Endothelial cell (in vitro differentiated cells): ENCODE data around the gene KCNJ2. TPM values are rescaled to one million over a fixed set of nuclear protein-coding genes. Genes with fewer than 3 reads are reported as not detected.

Source experiments
- DNase-seq: peaks from one replicate; pipeline ENCODE4 v3.0.0; 2021; ENCODE audit warnings: low spot score
- H3K27ac Mint-ChIP-seq: one replicate; pipeline ENCODE4 v1.8.0; 2021; ENCODE audit warnings: mixed read lengths, inconsistent platforms; ENCODE audit not compliant: unreplicated experiment
- H3K27me3 Mint-ChIP-seq: one replicate; pipeline ENCODE4 v1.8.0; 2021; ENCODE audit warnings: mild to moderate bottlenecking, moderate library complexity, mixed read lengths, inconsistent platforms; ENCODE audit not compliant: unreplicated experiment
- H3K36me3 Mint-ChIP-seq: one replicate; pipeline ENCODE4 v1.8.0; 2021; ENCODE audit warnings: mild to moderate bottlenecking, low read depth, mixed read lengths, inconsistent platforms; ENCODE audit not compliant: unreplicated experiment
- H3K4me1 Mint-ChIP-seq: one replicate; pipeline ENCODE4 v1.8.0; 2021; ENCODE audit warnings: mild to moderate bottlenecking, mixed read lengths, inconsistent platforms; ENCODE audit not compliant: unreplicated experiment
- H3K4me3 Mint-ChIP-seq: one replicate; pipeline ENCODE4 v1.8.0; 2021; ENCODE audit warnings: mild to moderate bottlenecking, mixed read lengths, inconsistent platforms; ENCODE audit not compliant: unreplicated experiment
- H3K9me3 Mint-ChIP-seq: one replicate; pipeline ENCODE4 v1.8.0; 2021; ENCODE audit warnings: mixed read lengths, inconsistent platforms; ENCODE audit not compliant: unreplicated experiment
- total RNA-seq: library from RNA; stranded (reverse); fragmentation: NEBNext Ultra II Directional; extraction: Animal tissue kit (Norgen Biotek cat#: 25700); gene quantifications from one replicate; pipeline ENCODE4 v1.2.1, GENCODE V29; 2021; ENCODE audit not compliant: unreplicated experiment
- TF ChIP-seq, protein P1 (sequence below): fragments of 200-600 bp; sonication (generic); IDR thresholded peaks from one replicate; pipeline ENCODE4 v1.5.0; 2021; ENCODE audit warnings: antibody characterized with exemption; ENCODE audit not compliant: unreplicated experiment

Gene KCNJ2
- total RNA-seq, 1 donor from 2014 or later: 29.4 TPM

DNA sequence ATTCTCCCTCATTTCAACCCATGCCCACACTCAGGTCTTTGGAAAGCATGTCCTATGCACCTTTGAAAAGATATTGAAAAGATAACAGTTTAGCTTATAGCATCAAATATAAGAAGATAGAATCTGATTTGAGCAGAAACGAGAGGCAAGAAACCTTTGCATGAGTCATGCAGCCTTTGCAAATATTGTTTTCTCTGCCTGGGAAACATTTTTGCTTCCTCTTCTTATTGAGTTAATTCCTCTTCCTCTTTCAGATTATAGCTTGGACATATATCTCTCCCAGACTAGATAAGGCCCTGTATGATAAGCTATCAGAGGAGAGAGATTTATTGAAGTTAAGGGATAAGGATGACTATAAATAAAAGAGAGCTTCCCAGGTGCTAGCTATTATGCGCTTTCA lies 46.1 kb upstream of the KCNJ2 start:
- no peak for DNase-seq
- peaks cover 5% of the 10 kb centered on the region for H3K9me3 Mint-ChIP-seq
- H3K4me1 Mint-ChIP-seq: no peaks in the 10 kb centered on the region
- no peak overlapping the region for H3K4me3 Mint-ChIP-seq
- H3K36me3 Mint-ChIP-seq: peaks cover 13% of the 10 kb centered on the region
- peaks cover 8% of the 10 kb centered on the region for H3K27me3 Mint-ChIP-seq
- TF ChIP-seq, protein P1, sequence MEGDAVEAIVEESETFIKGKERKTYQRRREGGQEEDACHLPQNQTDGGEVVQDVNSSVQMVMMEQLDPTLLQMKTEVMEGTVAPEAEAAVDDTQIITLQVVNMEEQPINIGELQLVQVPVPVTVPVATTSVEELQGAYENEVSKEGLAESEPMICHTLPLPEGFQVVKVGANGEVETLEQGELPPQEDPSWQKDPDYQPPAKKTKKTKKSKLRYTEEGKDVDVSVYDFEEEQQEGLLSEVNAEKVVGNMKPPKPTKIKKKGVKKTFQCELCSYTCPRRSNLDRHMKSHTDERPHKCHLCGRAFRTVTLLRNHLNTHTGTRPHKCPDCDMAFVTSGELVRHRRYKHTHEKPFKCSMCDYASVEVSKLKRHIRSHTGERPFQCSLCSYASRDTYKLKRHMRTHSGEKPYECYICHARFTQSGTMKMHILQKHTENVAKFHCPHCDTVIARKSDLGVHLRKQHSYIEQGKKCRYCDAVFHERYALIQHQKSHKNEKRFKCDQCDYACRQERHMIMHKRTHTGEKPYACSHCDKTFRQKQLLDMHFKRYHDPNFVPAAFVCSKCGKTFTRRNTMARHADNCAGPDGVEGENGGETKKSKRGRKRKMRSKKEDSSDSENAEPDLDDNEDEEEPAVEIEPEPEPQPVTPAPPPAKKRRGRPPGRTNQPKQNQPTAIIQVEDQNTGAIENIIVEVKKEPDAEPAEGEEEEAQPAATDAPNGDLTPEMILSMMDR: no peak
- H3K27ac Mint-ChIP-seq: no peak overlapping the region

DNA sequence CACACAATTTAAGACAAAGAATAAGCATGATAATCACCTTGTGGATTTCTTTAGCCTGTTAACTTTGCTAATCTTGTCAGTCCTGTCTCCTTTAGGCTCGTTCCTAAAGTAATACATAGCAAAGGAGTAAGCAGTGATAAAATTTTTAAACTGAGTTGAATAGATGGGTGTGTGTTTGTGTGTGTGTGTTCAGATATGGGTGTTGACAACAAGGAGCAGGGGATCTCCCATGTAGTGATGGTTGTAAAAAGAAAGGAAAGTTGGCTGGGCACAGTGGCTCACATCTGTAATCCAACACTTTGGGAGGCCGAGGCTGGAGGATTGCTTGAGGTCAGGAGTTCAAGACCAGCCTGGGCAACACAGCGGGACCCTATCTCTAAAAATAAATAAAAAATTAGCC lies 44.6 kb upstream of the KCNJ2 start:
- no peak overlapping the region for H3K4me3 Mint-ChIP-seq
- peaks cover 13% of the 10 kb centered on the region for H3K36me3 Mint-ChIP-seq
- TF ChIP-seq, protein P1: no peak
- H3K9me3 Mint-ChIP-seq: peaks cover 5% of the 10 kb centered on the region
- H3K27ac Mint-ChIP-seq: no peak overlapping the region
- no peak for DNase-seq
- peaks cover 8% of the 10 kb centered on the region for H3K27me3 Mint-ChIP-seq
- H3K4me1 Mint-ChIP-seq: no peaks in the 10 kb centered on the region

DNA sequence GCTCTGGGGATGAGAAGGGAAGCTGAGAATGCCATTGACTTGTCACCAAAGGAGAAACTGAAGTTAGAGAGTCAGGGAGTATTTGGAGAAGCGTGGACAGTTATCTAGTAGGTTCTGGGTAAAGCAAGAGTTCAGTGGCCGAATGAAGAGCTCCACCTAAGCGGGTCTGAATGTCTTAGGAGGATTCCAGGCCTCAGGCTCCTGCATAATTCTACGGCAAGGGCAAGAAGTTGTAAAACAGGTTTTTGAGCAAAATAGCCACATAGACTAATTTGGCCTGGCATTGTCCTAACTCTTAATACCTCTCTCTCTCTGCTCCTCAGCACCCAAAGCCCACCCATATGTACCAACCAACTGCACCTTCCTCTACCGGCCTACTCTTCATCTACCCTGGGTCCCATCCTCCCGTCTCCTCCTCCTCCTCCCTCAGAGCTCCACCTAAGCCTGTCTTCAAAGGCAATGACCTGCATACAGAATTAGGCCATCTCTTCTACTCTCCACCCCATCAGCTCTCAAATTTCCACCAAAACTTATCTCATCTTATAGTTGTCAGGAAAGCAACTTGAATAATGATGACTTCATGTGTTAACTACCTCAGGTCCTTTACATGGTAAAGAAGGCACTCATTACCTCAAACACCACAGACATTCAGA lies 42.0 kb upstream of the KCNJ2 start:
- peaks cover 3% of the 10 kb centered on the region for H3K27me3 Mint-ChIP-seq
- H3K4me3 Mint-ChIP-seq: peak overlapping the region; percentile 4
- DNase-seq: no peak
- no peaks in the 10 kb centered on the region for H3K9me3 Mint-ChIP-seq
- no peak overlapping the region for H3K27ac Mint-ChIP-seq
- TF ChIP-seq, protein P1: no peak
- H3K4me1 Mint-ChIP-seq: no peaks in the 10 kb centered on the region
- peaks cover 4% of the 10 kb centered on the region for H3K36me3 Mint-ChIP-seq

DNA sequence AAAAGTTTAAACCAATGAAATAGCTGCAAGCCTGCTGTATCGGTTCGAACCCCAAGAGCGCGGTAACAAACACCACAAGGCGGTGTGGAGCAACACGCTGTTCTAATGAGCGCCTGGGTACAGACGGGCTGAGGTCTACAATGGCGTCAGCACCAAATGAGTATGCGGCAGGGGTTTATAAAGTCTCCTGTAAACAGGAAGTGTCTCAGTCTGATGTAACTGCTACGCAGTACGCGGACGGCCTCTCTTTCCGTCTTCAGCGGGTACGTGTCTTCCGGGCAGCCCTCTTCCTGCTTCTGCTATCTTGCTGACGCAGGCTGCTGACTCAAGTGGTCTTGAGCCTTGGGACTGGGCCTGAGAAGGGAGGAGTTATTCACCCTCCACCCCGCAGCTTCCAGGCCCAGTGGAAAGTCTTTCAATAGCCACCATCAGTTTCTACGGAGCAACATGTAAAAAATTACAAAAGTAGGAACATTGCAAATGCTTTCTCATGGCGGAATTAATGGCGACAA lies 40.5 kb upstream of the KCNJ2 start:
- H3K27me3 Mint-ChIP-seq: peaks cover 3% of the 10 kb centered on the region
- no peak for DNase-seq
- no peaks in the 10 kb centered on the region for H3K9me3 Mint-ChIP-seq
- TF ChIP-seq, protein P1: no peak
- no peak overlapping the region for H3K4me3 Mint-ChIP-seq
- H3K4me1 Mint-ChIP-seq: no peaks in the 10 kb centered on the region
- no peak overlapping the region for H3K27ac Mint-ChIP-seq
- H3K36me3 Mint-ChIP-seq: peaks cover 4% of the 10 kb centered on the region

DNA sequence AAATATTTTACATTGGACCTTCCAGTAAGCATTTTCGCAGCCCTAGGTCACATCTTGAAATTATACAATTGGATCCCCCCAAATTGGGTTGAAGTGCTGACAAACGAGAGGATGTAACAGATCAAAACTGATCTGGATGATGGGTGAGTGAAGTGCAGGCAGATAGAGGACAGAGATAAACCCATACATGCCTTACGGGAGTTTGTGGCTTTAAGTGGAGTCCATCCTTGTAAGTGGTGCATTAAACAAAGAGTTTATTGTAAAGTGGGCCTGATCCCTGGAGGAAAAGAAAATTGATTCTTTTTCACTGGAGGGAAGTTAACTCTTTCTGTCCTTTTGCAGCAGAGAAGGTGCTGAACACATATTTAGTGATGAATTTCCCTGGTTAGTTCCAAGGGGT lies 39.0 kb upstream of the KCNJ2 start:
- peaks cover 4% of the 10 kb centered on the region for H3K36me3 Mint-ChIP-seq
- no peak for DNase-seq
- no peak overlapping the region for H3K27ac Mint-ChIP-seq
- H3K9me3 Mint-ChIP-seq: no peaks in the 10 kb centered on the region
- H3K4me3 Mint-ChIP-seq: no peak overlapping the region
- H3K4me1 Mint-ChIP-seq: no peaks in the 10 kb centered on the region
- TF ChIP-seq, protein P1: no peak
- peaks cover 3% of the 10 kb centered on the region for H3K27me3 Mint-ChIP-seq
